Activated naive CD4-positive, alpha-beta T cell treated with anti-CD3 and anti-CD28 coated beads for 36 hours (primary cell): ENCODE data around the gene RGL1. TPM values are rescaled to one million over a fixed set of nuclear protein-coding genes. Genes with fewer than 3 reads are reported as not detected.

Experiments
- CTCF ChIA-PET: fragments of 350-600 bp; sonication (Branson Sonifier 250); formaldehyde crosslinking; loops from one replicate; lab custom pipeline; 2021; ENCODE audit warnings: antibody characterized with exemption; lab: Charles Lee
- DNase-seq: peaks from one replicate; pipeline ENCODE4 v3.0.0-alpha.2; 2020
- H3K27ac Mint-ChIP-seq: one replicate; pipeline ENCODE4 v1.8.0; 2021; ENCODE audit warnings: mild to moderate bottlenecking, mixed read lengths
- H3K27me3 Mint-ChIP-seq: one replicate; pipeline ENCODE4 v1.8.0; 2021; ENCODE audit warnings: low read depth, mixed read lengths
- H3K36me3 Mint-ChIP-seq: one replicate; pipeline ENCODE4 v1.8.0; 2021; ENCODE audit warnings: low read depth, mixed read lengths
- H3K4me1 Mint-ChIP-seq: one replicate; pipeline ENCODE4 v1.8.0; 2021; ENCODE audit warnings: low read depth, mixed read lengths
- H3K4me3 Mint-ChIP-seq: one replicate; pipeline ENCODE4 v1.8.0; 2021; ENCODE audit warnings: mild to moderate bottlenecking, moderate library complexity, mixed read lengths
- H3K9me3 Mint-ChIP-seq: one replicate; pipeline ENCODE4 v1.8.0; 2021; ENCODE audit warnings: mixed read lengths
- intact Hi-C: fragments of 100-400 bp; cut with micrococcal nuclease; formaldehyde crosslinking; loops from one replicate; pipeline ENCODE4 v1.15.1; 2023
- total RNA-seq, 2 experiments: library from RNA; stranded (reverse); gene quantifications; one replicate each; pipeline ENCODE4 v1.2.3, GENCODE V29; 2021

The RGL1 gene
- total RNA-seq, 2 experiments from 2014 or later, result 2.6 to 2.7 TPM

- peaks cover 31% of the 10 kb centered on the region for H3K4me1 Mint-ChIP-seq
- H3K36me3 Mint-ChIP-seq, result peaks cover 4% of the 10 kb centered on the region
- no peak overlapping the region for H3K27ac Mint-ChIP-seq
- intact Hi-C loops, result loop anchor here (1.0 kb wide), 1 partner anchor 47 kb away; no protein-coding TSS in a partner anchor
- H3K9me3 Mint-ChIP-seq, result no peaks in the 10 kb centered on the region
- DNase-seq, result no peak
- no peak overlapping the region for H3K4me3 Mint-ChIP-seq
- H3K27me3 Mint-ChIP-seq, result no peaks in the 10 kb centered on the region
- CTCF ChIA-PET, result interaction anchor here (2.1 kb wide), 1 partner anchor 28 kb away, joined by 6 read pairs; no protein-coding TSS in a partner anchor
Measured at GRCh38 chr1:183887826-183888819, 83.2 kb downstream of the RGL1 start.

GRCh38 chr1:183889095-183889494 lies 84.2 kb downstream of the RGL1 start:
- Mint-ChIP-seq H3K27ac (no peak overlapping the region), H3K4me3 (no peak overlapping the region), H3K27me3 (no peaks in the 10 kb centered on the region), H3K4me1 (peaks cover 31% of the 10 kb centered on the region), H3K36me3 (peaks cover 4% of the 10 kb centered on the region), H3K9me3 (no peaks in the 10 kb centered on the region)
- DNase-seq, result no peak
- CTCF ChIA-PET, result interaction anchor here (2.1 kb wide), 1 partner anchor 27 kb away, joined by 6 read pairs; no protein-coding TSS in a partner anchor
- intact Hi-C loops, result no loop called here

- H3K4me3 Mint-ChIP-seq, result no peak overlapping the region
- peaks cover 31% of the 10 kb centered on the region for H3K4me1 Mint-ChIP-seq
- no peaks in the 10 kb centered on the region for H3K36me3 Mint-ChIP-seq
- H3K27ac Mint-ChIP-seq, result no peak overlapping the region
- CTCF ChIA-PET, result interaction anchor here (1.0 kb wide), 1 partner anchor 24 kb away, joined by 3 read pairs; no protein-coding TSS in a partner anchor
- no peaks in the 10 kb centered on the region for H3K27me3 Mint-ChIP-seq
- intact Hi-C loops, result loop anchor here (2.0 kb wide), 1 partner anchor 19 kb away; no protein-coding TSS in a partner anchor
- no peaks in the 10 kb centered on the region for H3K9me3 Mint-ChIP-seq
- DNase-seq, result no peak
Measured at GRCh38 chr1:183891158-183891856, 86.4 kb downstream of the RGL1 start.

GRCh38 chr1:183892351-183892793 lies 87.5 kb downstream of the RGL1 start:
- CTCF ChIA-PET, result interaction anchor here (0.6 to 1.7 kb wide), 3 partner anchors 16 to 207 kb away, joined by 3 to 7 read pairs (median 4); no protein-coding TSS in a partner anchor
- Mint-ChIP-seq H3K27ac (no peak overlapping the region), H3K36me3 (no peaks in the 10 kb centered on the region), H3K27me3 (no peaks in the 10 kb centered on the region), H3K9me3 (no peaks in the 10 kb centered on the region), H3K4me3 (no peak overlapping the region), H3K4me1 (peaks cover 35% of the 10 kb centered on the region)
- DNase-seq, result no peak
- intact Hi-C loops, result no loop called here

GRCh38 chr1:183893561-183894289 lies 88.8 kb downstream of the RGL1 start:
- Mint-ChIP-seq H3K27ac (no peak overlapping the region), H3K4me1 (peaks cover 24% of the 10 kb centered on the region), H3K27me3 (no peaks in the 10 kb centered on the region), H3K9me3 (no peaks in the 10 kb centered on the region), H3K4me3 (no peak overlapping the region), H3K36me3 (peaks cover 2% of the 10 kb centered on the region)
- CTCF ChIA-PET, result no interaction called here
- intact Hi-C loops, result no loop called here
- DNase-seq, result no peak

- Mint-ChIP-seq H3K36me3 (peaks cover 2% of the 10 kb centered on the region), H3K27me3 (no peaks in the 10 kb centered on the region), H3K4me1 (peaks cover 19% of the 10 kb centered on the region), H3K9me3 (no peaks in the 10 kb centered on the region), H3K27ac (no peak overlapping the region), H3K4me3 (no peak overlapping the region)
- intact Hi-C loops, result no loop called here
- CTCF ChIA-PET, result no interaction called here
- DNase-seq, result no peak
Measured at GRCh38 chr1:183894290-183894565, 89.3 kb downstream of the RGL1 start.

GRCh38 chr1:183896466-183897048 lies 91.6 kb downstream of the RGL1 start:
- Mint-ChIP-seq H3K4me3 (no peak overlapping the region), H3K36me3 (peaks cover 5% of the 10 kb centered on the region), H3K27me3 (no peaks in the 10 kb centered on the region), H3K27ac (no peak overlapping the region), H3K4me1 (peaks cover 13% of the 10 kb centered on the region), H3K9me3 (no peaks in the 10 kb centered on the region)
- intact Hi-C loops, result loop anchor here (1.0 to 2.0 kb wide), 2 partner anchors 20 to 262 kb away; partner anchors contain the start of gene ARPC5
- CTCF ChIA-PET, result interaction anchor here (2.7 kb wide), 1 partner anchor 19 kb away, joined by 14 read pairs; no protein-coding TSS in a partner anchor
- DNase-seq, result no peak

GRCh38 chr1:183898001-183898396 lies 93.1 kb downstream of the RGL1 start:
- Mint-ChIP-seq H3K4me1 (peaks cover 21% of the 10 kb centered on the region), H3K4me3 (no peak overlapping the region), H3K36me3 (peaks cover 6% of the 10 kb centered on the region), H3K27me3 (no peaks in the 10 kb centered on the region), H3K9me3 (no peaks in the 10 kb centered on the region), H3K27ac (no peak overlapping the region)
- no peak for DNase-seq
- intact Hi-C loops, result no loop called here
- CTCF ChIA-PET, result interaction anchor here (0.9 to 2.7 kb wide), 3 partner anchors 17 to 242 kb away, joined by 3 to 14 read pairs (median 3); no protein-coding TSS in a partner anchor

- no peaks in the 10 kb centered on the region for H3K27me3 Mint-ChIP-seq
- peaks cover 6% of the 10 kb centered on the region for H3K36me3 Mint-ChIP-seq
- no peak overlapping the region for H3K27ac Mint-ChIP-seq
- DNase-seq, result no peak
- no peaks in the 10 kb centered on the region for H3K9me3 Mint-ChIP-seq
- intact Hi-C loops, result no loop called here
- CTCF ChIA-PET, result interaction anchor here (0.9 to 2.7 kb wide), 3 partner anchors 17 to 243 kb away, joined by 3 to 14 read pairs (median 3); no protein-coding TSS in a partner anchor
- H3K4me1 Mint-ChIP-seq, result peaks cover 26% of the 10 kb centered on the region
- no peak overlapping the region for H3K4me3 Mint-ChIP-seq
Measured at GRCh38 chr1:183898610-183899009, 93.7 kb downstream of the RGL1 start.

GRCh38 chr1:183901748-183902330 lies 96.9 kb downstream of the RGL1 start:
- CTCF ChIA-PET, result interaction anchor here (1.1 kb wide), 1 partner anchor 14 kb away, joined by 5 read pairs; no protein-coding TSS in a partner anchor
- peaks cover 6% of the 10 kb centered on the region for H3K36me3 Mint-ChIP-seq
- no peaks in the 10 kb centered on the region for H3K27me3 Mint-ChIP-seq
- intact Hi-C loops, result loop anchor here (1.0 kb wide), 2 partner anchors 9 to 60 kb away; no protein-coding TSS in a partner anchor
- H3K4me3 Mint-ChIP-seq, result no peak overlapping the region
- H3K27ac Mint-ChIP-seq, result peak overlapping the region; percentile 33
- peaks cover 20% of the 10 kb centered on the region for H3K4me1 Mint-ChIP-seq
- no peak for DNase-seq
- no peaks in the 10 kb centered on the region for H3K9me3 Mint-ChIP-seq

- H3K9me3 Mint-ChIP-seq, result no peaks in the 10 kb centered on the region
- intact Hi-C loops, result no loop called here
- H3K36me3 Mint-ChIP-seq, result peaks cover 5% of the 10 kb centered on the region
- H3K27ac Mint-ChIP-seq, result no peak overlapping the region
- DNase-seq, result no peak
- H3K4me3 Mint-ChIP-seq, result no peak overlapping the region
- peaks cover 16% of the 10 kb centered on the region for H3K4me1 Mint-ChIP-seq
- no peaks in the 10 kb centered on the region for H3K27me3 Mint-ChIP-seq
- CTCF ChIA-PET, result no interaction called here
Measured at GRCh38 chr1:183903101-183903500, 98.2 kb downstream of the RGL1 start.
